Urothelium cell line (cell line): ENCODE data around the gene COMMD3.
A peak's percentile ranks its signal among the peaks of the same experiment; 100 is the strongest.
"Not testable (repeated sequence)": the region's sequence is repeated elsewhere in the genome, so short reads cannot be mapped to it uniquely, and the experiment has no call there.

Experiments
- DNase-seq: peaks from one replicate; pipeline ENCODE4 v3.0.0; 2011; ENCODE audit warnings: low spot score, mixed read lengths
- FAIRE-seq: peaks from 2 replicates; lab custom pipeline; 2011; peaks lifted over from hg19 to GRCh38; lab: Jason Lieb, UNC

COMMD3 gene

DNA sequence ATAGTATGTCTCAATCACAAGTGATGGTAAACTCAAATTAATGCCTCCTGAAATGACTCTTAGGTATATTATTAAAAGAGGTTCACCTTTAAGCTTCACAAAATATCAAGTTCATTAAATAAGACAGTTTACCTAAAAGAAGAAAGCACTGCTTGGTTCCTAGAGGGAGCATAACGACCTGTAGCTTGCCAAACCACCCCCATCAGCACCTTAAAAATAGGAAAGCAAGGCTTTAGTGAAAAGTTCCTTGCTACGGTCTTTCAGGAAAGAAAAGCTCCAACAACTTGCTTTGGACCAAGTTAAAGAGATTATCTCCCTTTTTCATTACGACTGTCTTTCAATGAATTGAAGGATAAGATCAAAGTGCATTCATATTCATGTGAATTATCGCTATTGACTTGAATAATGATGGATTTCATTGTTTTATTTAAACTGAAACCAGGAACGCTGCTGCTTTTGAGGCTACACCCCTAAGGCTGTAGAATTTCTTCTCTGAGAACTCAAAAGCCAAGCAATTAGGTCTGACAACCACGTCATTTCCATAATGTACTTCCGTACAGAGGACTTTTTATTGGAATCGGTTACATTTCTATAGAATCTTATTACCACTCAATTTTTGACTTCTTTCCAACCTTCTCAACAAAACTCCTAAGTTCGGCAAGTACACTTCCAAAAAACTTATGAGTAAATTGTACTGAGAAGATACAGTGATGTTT is 22.2 kb downstream of the COMMD3 start:
- FAIRE-seq (no peak), DNase-seq (no peak)

DNA sequence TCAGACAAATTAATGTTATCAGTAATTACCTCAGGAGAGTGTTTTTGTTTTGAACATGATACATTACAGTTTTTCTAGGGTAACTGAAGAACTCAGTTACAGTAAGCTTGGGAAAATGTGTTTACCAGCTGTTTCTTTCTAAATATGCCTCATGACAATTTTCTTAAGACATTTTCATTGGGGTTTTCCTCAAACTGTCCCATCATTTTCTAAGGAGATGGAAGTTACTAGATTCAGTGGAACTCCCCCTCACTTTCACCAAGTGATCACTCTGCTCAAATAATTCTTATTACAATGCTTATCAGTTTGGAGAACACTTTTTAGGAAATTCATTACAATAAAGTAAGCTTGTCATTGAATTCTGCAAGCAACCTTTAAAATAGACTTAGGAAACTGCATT is 22.7 kb downstream of the COMMD3 start:
- FAIRE-seq = no peak
- DNase-seq = no peak

DNA sequence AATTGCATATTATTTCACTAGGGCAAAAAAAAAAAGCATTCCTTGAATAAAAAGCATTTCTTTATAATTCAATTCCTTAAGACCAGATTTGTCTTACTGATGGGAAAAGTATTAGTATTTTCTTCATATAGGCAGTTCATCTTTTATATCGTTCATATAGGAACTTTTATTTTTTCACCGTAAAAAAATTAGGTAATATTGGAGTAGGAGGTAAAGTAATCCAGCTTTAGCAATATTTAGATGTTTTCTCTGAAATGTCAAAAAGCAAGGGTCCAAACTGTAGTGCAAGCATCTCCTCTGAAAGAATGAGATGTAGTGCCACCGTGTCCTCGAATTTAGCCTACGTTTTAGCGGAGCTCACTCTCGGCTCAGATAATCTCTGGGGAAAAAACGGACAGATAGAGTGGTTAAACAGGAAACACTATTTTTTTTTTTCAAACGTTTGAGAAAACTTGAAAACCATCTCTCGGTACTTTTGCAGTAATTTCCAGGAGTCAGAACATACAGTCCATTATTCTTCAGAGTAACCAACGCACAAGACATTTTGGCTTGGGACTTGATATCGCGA is 23.7 kb downstream of the COMMD3 start:
- DNase-seq = no peak
- FAIRE-seq = no peak

DNA sequence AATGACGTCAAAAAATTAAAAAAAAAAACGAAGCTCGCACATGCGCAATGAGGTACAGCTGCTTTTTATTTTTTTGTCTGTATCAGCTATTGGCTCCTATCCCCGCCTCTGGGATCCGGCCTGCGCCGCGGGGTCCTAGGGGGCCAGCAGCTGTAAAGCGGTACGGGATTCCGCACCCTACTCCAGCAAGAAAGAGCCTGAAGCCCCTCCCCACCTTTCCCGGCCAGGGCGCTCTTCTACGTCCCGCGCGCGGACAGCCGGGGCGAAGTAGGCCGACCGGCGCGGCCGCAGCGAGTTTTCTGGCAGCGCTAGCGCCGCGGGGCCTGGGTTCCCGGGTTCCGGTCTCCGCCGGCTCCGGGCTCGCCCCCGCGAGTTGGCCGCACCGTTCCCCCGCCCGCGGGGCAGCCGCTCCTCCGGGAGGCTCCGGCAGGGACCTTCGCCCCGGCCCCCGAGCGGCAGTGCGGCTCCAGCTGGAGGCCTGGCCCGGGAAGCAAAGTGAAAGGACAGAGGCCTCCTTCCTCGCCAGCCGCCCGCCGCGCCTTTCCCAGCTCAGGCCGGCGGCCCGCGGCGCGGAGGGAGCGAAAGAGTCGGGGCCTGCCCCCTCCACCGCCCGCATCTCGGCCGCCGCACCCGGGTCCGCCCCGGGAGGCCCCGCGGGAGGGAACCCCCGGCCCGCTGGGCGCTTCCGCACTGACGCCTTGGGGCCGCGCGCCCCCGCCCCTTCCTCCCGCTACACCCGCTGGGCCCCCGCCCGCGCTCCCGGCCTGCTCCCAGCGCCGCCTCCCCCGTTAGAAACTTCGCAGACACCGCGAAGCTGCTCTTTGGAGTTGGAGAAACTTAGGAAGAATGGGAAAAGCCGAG is 24.4 kb downstream of the COMMD3 start:
- FAIRE-seq = no peak
- DNase-seq = peak; percentile 65

DNA sequence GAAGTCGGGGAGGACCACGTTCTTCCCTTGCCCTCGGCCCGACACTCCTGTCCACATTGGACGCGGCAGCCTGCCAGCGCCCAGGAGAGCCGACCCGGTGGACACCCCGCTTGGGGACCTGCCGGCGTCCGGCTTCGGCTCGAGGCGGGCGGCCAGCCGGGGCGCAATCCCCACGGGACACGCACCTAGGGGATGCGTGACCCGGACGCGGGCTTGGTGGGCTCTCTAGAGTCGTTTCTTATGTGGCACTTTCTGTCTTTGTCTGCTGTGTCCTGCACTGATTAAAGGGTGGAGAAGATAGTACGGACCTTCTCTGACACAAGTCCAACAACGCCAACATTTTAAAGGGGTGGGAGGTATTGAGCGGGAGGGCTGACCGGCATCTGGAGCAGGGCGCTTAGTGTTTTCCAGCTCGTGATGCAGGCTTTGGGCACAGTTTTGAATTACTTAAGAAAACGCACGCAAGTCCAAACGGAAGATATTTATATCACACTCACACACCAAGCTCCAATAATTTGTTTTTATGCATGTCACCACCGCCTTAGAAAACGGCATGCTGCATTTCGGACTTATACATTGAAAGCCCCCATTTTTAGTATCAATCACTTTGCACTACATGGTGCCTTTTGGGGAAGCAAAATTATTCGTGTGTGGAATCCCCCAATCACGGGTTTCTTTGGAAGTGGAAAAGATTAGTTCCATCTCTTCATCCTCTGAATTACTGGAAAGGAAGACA is 25.2 kb downstream of the COMMD3 start:
- FAIRE-seq (no peak), DNase-seq (peak; percentile 13)

DNA sequence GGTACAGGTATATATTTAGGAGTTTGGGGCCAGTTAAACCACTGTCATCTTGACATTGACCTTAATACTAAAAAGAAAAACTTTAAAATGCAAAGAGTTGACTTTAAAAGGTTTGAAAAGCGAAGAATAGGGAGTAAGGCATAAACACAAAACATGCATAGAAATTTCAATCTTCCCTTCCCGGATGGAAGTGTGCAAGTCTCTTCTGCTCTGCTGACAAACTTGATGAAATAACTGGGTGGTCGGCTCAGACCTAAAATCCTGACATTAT is 25.7 kb downstream of the COMMD3 start:
- no peak for DNase-seq
- no peak for FAIRE-seq

DNA sequence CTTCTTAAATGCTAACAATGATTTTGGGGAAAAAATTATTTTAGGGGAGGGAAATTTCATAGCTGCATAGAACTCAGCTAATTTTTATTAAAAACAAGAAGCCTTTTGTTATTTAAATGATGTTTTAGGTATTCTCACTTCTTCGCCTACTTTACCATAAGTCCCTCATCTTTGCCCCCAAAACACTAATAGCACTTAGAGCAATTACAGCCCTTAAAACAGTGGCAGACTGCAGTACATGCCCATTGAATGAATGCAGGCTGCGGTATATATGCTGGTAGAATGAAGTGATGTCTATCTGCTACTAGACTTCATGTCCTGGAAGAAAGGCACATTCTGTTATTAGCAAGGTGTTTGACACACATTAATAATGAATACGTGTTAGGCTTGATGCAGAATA is 26.2 kb downstream of the COMMD3 start:
- FAIRE-seq = no peak
- no peak for DNase-seq

DNA sequence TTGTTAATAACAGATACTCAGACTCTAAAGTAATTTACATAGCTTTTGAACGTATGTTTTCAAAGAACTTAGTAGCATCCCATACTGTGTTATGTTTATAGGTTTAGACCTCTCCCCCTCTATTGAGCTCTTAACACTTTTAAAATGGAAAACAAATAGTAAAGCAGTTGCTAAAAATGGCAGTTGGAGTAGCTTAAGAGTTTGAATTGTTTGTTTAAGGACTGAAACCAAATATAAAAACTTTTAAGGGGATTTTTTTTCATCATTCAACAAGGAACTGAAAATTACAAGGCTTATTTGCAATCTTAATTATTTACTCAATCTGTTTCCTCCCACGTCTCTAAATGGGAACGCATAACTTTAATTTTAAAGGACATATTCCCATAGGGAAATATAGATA is 27.5 kb downstream of the COMMD3 start:
- DNase-seq = no peak

DNA sequence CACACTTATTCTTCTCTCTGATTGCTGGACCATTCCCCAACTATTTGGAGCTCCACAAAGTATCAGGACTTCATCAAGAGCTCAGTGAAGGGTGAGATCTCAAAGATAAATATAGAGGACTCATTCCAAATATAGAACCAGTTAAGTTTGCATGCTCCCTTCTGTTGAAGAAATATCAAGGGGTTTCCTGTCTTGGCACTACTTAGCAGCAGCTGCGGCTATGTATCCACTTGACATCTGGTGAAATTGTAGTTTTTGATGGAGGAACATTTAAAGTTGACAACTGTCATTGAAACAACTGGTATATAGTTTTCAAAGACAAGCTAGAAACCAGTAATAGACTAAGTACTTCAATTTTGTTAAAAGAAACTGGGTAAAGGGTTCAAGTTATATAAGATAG is 28.1 kb downstream of the COMMD3 start:
- FAIRE-seq (no peak), DNase-seq (no peak)

More for the DNA sequence above, 27.5 kb downstream of the COMMD3 start:
- FAIRE-seq = no peak

DNA sequence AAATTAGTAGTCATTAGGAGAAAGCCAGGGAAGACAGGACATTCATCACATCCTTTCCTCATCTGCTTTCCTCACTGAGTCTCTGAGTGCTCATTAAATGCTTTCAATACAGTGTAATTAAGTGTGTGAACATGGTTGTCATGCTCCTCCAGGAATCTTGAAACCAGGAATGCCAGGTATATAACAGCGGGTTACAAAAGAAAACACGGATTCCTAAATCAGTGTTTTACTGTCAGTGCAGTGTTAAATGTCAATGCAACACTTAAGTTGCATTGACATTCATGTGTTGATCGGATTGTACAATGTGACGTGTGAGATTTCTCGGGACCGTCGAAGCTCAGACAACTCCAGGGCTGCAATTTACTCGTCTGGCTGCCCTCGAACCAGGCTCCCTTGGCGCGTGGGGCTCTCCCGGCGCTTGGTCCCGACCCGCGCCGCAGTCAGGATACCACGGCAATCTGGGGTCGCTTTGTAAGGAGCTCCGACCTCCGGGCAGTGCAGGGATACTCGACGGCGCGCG is 28.7 kb downstream of the COMMD3 start:
- no peak for DNase-seq
- no peak for FAIRE-seq

DNA sequence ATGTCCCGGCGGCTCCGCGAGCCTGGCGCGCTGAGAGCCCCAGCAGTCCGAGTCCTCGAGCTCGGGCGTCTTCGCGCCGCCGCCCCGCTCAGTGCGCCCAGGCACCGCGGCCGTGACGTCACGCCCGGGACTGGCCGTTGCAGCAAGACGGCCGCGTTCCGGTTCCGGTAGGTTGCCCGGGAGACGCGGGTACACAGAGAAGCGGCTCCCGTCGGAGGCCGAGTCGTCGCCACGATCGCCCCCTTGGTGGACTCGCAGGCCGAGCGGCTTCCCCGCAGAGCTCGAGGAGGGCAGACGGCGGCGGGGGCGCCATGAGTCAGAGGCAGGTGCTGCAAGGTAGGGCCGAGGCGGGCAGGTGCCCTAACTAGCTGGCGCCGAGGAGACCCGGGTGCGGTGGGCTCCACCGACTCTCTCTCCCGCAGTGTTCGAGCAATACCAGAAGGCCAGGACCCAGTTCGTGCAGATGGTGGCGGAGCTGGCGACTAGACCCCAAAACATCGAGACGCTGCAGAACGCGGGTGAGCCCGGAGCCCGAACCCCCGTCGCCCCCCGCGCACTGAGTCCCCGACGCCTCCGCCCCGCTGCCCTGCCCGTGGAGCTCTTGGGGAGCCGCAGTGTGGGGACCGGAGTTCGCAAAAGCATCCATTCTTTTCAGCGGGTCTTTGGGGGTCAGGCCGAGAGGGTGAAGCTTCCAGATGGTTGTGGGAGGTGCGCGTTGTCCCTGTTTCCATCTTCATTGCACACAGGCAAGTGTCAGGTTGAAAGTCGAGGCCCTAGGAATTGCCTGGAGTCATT is 29.3 kb downstream of the COMMD3 start, which contains the start of gene SPAG6:
Gene SPAG6, plus strand, starts transcription at position 196 of the 795 bp plus-strand sequence. Its CDS starts 116 bp downstream, at position 312.
- FAIRE-seq (no peak), DNase-seq (no peak)

DNA sequence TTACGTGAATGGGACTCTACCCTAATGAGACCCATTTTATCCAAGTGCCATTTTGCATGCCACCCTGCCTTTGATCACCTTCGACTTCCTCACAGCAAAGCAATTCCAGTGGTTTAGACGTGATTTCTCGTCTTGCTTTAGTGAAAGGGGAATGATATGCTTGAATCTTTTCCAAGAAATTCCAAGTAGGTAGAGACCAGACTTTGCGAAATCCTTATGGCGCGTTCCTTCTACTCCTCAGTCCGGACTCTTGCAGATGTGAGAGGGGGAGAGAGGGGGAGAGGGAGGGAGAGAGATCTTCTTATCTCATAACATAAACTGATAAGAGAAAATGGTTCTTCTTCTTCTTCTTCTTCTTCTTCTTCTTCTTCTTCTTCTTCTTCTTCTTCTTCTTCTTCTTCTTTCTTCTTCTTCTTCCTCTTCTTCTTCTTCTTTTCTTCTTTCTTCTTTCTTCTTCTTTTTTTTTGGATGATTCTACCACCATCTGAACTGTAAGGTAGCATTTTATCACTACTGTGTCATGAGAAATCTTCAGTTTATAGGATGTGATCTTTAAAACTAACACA is 30.0 kb downstream of the COMMD3 start:
- FAIRE-seq = no peak
- no peak for DNase-seq

DNA sequence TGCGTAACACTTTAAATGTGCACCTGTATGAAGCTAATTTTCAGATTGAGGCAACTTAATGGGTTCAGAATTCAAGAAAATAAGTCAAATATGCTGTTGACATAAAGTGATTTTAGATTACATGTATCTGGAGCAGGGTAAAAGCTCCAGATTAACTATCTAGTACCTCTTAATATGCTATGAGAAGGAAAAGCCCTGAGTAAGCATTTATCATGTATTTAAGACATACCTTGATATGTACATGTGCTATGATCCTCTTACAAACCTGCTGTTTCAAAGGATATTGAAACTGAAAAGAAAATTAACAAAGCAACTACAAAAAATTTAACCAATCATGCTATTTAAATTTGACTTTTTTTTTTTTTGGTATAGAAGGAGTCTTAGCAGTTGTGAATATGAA is 33.6 kb downstream of the COMMD3 start:
- DNase-seq = no peak
- no peak for FAIRE-seq

DNA sequence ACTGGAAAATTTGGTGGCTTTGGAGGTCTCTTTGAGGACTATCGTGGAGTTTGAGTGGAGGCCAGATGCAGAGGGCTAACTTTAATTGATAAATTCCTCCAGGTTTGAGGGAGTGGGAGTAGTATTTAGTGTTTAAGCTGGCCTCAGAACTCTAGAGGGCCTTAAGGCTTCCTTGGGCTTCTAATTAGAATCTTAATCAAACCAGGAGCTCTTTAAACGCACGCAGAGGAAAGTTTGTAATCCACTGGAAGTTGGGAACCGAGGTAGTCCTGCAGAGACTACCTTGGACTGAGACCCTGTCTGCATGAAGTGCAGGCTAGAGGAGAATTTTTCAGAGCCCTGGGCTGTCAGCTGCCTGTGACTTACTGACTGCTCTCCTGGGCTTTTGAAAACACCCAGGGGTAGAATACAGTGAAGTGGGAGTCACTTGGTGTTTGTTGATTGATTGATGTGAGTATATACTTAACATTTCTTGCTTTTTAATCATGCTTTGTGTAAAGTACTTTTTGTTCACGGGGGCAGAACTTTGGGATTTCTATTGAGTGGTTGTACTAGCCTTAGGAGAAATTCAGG is 35.0 kb downstream of the COMMD3 start:
- no peak for DNase-seq
- FAIRE-seq = no peak

DNA sequence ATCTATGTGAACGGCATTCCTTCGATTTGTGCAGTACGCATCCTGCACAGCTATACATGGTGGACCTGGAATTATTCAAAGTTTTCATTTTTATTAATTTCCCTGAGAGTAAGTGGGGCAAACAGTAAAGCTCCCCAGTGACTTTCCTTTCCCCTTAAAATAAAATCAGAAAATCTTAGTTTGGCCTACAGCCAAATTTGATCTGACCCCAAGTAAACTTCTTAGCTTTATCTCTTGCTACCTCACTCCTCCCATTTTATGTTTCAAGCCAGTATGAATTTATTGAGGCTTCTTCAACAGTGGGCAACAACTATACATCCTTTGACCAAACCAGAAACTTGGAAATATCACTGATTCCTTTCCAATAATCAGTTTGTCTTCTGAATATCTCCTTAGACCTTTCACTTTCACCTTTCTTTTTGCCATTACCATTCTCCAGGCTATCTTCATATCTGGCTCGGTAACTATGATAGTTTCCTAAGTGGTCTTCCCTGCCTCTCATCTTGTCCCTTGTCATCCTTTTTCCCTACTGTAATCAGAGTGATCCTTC is 40.2 kb downstream of the COMMD3 start:
- FAIRE-seq = no peak
- no peak for DNase-seq

DNA sequence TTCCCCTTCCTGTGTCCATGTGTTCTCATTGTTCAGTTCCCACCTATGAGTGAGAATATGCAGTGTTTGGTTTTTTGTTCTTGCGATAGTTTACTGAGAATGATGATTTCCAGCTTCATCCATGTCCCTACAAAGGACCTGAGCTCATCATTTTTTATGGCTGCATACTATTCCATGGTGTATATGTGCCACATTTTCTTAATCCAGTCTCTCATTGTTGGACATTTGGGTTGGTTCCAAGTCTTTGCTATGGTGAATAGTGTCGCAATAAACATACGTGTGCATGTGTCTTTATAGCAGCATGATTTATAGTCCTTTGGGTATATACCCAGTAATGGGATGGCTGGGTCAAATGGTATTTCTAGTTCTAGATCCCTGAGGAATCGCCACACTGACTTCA is 41.6 kb downstream of the COMMD3 start:
- FAIRE-seq, DNase-seq: not testable (repeated sequence)

DNA sequence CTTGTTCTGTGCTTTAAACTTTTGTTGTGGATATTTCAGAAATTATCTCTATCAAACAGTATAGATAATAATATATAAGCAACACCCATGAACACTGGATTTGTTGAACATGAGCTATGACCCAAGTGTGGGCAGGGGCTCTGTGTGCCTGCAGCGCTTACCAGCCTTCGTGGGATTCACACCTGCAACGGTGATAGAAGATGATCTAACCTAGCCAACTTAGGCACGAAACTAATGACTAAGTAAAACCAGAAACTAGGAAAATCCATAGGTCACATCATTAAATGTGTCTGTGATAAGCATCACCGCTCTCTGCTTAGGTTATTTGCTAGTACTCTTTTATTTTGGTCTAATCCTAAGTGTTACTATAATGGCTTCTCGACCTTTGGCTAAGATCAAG is 47.1 kb downstream of the COMMD3 start:
- no peak for DNase-seq
- no peak for FAIRE-seq

DNA sequence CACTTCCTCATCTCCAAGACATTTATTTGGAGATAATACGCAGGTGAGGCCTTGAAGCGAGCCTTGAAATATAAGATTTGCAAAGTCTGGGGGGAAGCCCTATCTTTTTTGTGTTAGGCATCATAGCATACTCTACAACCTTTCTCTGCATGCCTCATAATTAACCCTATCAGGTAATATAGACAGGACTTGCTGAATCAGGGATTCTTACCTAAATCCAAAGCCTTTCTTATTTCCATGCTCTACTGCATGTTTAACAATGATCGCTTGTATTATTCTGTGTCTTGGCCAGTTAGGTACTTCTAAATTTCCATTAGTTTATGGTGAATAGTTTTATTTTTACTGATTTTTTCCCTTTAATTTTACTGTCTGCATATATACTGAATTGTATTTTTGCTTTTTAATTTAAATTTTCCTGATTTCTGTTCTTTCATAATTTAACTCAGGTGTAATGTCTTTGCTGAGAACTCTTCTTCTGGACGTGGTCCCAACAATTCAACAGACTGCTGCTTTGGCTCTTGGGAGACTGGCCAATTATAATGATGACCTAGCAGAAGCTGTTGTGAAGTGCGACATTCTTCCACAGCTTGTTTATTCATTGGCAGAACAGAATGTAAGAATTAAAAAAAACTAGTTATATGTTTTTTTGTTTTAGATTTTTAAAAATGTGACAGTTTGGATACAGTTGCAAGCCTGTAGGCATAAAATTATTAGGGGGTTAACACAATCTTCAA is 48.4 kb downstream of the COMMD3 start:
- FAIRE-seq = no peak
- DNase-seq = no peak

DNA sequence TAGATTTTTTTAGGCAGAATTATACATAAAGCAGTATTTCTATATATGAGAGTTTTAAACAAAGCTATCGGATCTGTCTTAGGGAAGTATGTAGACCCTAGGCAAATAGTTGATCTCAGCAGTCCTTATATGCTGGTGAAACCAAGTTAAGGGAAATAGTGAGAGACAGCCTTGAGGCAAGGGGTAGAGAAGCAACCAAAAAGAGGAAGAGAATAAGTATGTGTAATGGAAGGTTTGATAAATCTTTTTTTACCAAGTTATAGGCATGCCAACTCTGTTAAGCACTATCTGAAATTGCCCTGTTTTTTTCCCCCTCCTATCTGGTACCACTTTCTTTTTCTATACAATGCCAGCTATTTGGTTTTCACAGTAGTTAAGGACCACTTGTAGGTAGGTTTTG is 49.0 kb downstream of the COMMD3 start:
- FAIRE-seq (no peak), DNase-seq (no peak)
